ENCODE measurements around the gene STX11. TPM values are rescaled to one million over a fixed set of nuclear protein-coding genes. Genes with fewer than 3 reads are reported as not detected.

STX11 gene
- total RNA-seq, 2 experiments from 2014 or later, result 19.6 to 20.9 TPM

- Mint-ChIP-seq H3K9me3 (ENCODE audit: low read depth) (peaks cover 5% of the 10 kb centered on the region), H3K27me3 (peaks cover 10% of the 10 kb centered on the region), H3K4me3 (no peak overlapping the region), H3K27ac (no peak overlapping the region), H3K4me1 (peaks cover 42% of the 10 kb centered on the region), H3K36me3 (ENCODE audit: low read depth) (peaks cover 2% of the 10 kb centered on the region)
- ChIA-PET CTCF (no interaction called here), POLR2A (no interaction called here)
- no peak for DNase-seq
- ATAC-seq, result no peak
- intact Hi-C loops (cut with DNase I, micrococcal nuclease), result loop anchor here in 1 of 2 experiments (10.0 kb wide), 2 partner anchors 1521 to 1751 kb away; partner anchors contain the start of genes EPM2A and SHPRH
These were observed 63.7 kb downstream of the STX11 start for GRCh38 chr6:144214029-144214428.

- peaks cover 5% of the 10 kb centered on the region for H3K9me3 Mint-ChIP-seq (ENCODE audit: low read depth)
These were observed 64.5 kb downstream of the STX11 start for GRCh38 chr6:144214622-144215401.

GRCh38 chr6:144215402-144215931 is 65.2 kb downstream of the STX11 start:
- Mint-ChIP-seq H3K27me3 (peaks cover 3% of the 10 kb centered on the region), H3K4me3 (peak overlapping the region; percentile 81), H3K9me3 (ENCODE audit: low read depth) (peaks cover 5% of the 10 kb centered on the region), H3K4me1 (peaks cover 42% of the 10 kb centered on the region), H3K36me3 (ENCODE audit: low read depth) (peaks cover 2% of the 10 kb centered on the region), H3K27ac (peak overlapping the region; percentile 99)
- POLR2A ChIA-PET, result interaction anchor here (1.5 kb wide), 1 partner anchor 84 kb away, joined by 4 read pairs; no protein-coding TSS in a partner anchor
- DNase-seq, result peak; percentile 41
- no peak for ATAC-seq
- CTCF ChIA-PET, result interaction anchor here (0.7 to 1.7 kb wide), 4 partner anchors 111 to 266 kb away, joined by 3 to 5 read pairs (median 4); no protein-coding TSS in a partner anchor
- intact Hi-C loops (cut with DNase I, micrococcal nuclease), result loop anchor here (5.0 to 10.0 kb wide), 6 partner anchors 127 to 1749 kb away; partner anchors contain the start of genes EPM2A (in 1 of the 2) and SHPRH (in 1 of the 2)

More at GRCh38 chr6:144214622-144215401, 64.5 kb downstream of the STX11 start:
- DNase-seq, result no peak
- Mint-ChIP-seq H3K27ac (peak overlapping the region; percentile 99), H3K27me3 (peaks cover 7% of the 10 kb centered on the region), H3K36me3 (ENCODE audit: low read depth) (peaks cover 2% of the 10 kb centered on the region), H3K4me1 (peaks cover 42% of the 10 kb centered on the region), H3K4me3 (peak overlapping the region; percentile 81)
- ChIA-PET CTCF (interaction anchor here (0.7 to 0.9 kb wide), 2 partner anchors 110 to 202 kb away, joined by 3 read pairs; no protein-coding TSS in a partner anchor), POLR2A (no interaction called here)
- no peak for ATAC-seq
- intact Hi-C loops (cut with DNase I, micrococcal nuclease), result loop anchor here (5.0 to 10.0 kb wide), 6 partner anchors 127 to 1750 kb away; partner anchors contain the start of genes EPM2A (in 1 of the 2) and SHPRH (in 1 of the 2)

GRCh38 chr6:144215932-144216667 is 65.8 kb downstream of the STX11 start:
- Mint-ChIP-seq H3K27ac (peak overlapping the region; percentile 99), H3K9me3 (ENCODE audit: low read depth) (peaks cover 5% of the 10 kb centered on the region), H3K36me3 (ENCODE audit: low read depth) (peaks cover 2% of the 10 kb centered on the region), H3K27me3 (peaks cover 2% of the 10 kb centered on the region), H3K4me3 (peak overlapping the region; percentile 81), H3K4me1 (peaks cover 41% of the 10 kb centered on the region)
- CTCF ChIA-PET, result interaction anchor here (0.6 to 3.9 kb wide), 13 partner anchors 8 to 279 kb away, joined by 3 to 23 read pairs (median 4); partner anchors contain the start of gene SF3B5
- intact Hi-C loops (cut with DNase I, micrococcal nuclease), result loop anchor here (1.0 to 10.0 kb wide), 16 partner anchors 32 to 1749 kb away; partner anchors contain the start of genes SF3B5 (in 2 of the 2), ADAT2 (in 1 of the 2), EPM2A (in 1 of the 2) and LTV1 (in 1 of the 2)
- POLR2A ChIA-PET, result interaction anchor here (1.2 to 1.5 kb wide), 2 partner anchors 85 to 120 kb away, joined by 4 to 6 read pairs; partner anchors contain the start of gene SF3B5
- ATAC-seq, result peak; percentile 90
- peak; percentile 95 for DNase-seq

- H3K4me3 Mint-ChIP-seq, result peak overlapping the region; percentile 81
- DNase-seq, result peak; percentile 85
- peaks cover 2% of the 10 kb centered on the region for H3K27me3 Mint-ChIP-seq
- peak overlapping the region; percentile 99 for H3K27ac Mint-ChIP-seq
- peaks cover 5% of the 10 kb centered on the region for H3K9me3 Mint-ChIP-seq (ENCODE audit: low read depth)
- peak; percentile 65 for ATAC-seq
- H3K36me3 Mint-ChIP-seq (ENCODE audit: low read depth), result peaks cover 2% of the 10 kb centered on the region
- ChIA-PET CTCF (interaction anchor here (0.6 to 3.9 kb wide), 15 partner anchors 8 to 297 kb away, joined by 3 to 23 read pairs (median 4); partner anchors contain the start of gene SF3B5), POLR2A (interaction anchor here (0.6 to 1.5 kb wide), 4 partner anchors 33 to 133 kb away, joined by 4 to 6 read pairs (median 5); partner anchors contain the start of gene SF3B5)
- intact Hi-C loops (cut with DNase I, micrococcal nuclease), result loop anchor here (1.0 to 10.0 kb wide), 16 partner anchors 32 to 1748 kb away; partner anchors contain the start of genes SF3B5 (in 2 of the 2), ADAT2 (in 1 of the 2), EPM2A (in 1 of the 2) and LTV1 (in 1 of the 2)
- H3K4me1 Mint-ChIP-seq, result peaks cover 34% of the 10 kb centered on the region
These were observed 66.4 kb downstream of the STX11 start for GRCh38 chr6:144216668-144217218.

GRCh38 chr6:144217264-144217663 is 66.9 kb downstream of the STX11 start:
- H3K27ac Mint-ChIP-seq, result no peak overlapping the region
- H3K9me3 Mint-ChIP-seq (ENCODE audit: low read depth), result peaks cover 5% of the 10 kb centered on the region
- ChIA-PET POLR2A (interaction anchor here (0.6 to 1.2 kb wide), 3 partner anchors 34 to 132 kb away, joined by 4 to 6 read pairs (median 6); partner anchors contain the start of gene SF3B5), CTCF (interaction anchor here (0.6 to 3.9 kb wide), 16 partner anchors 10 to 681 kb away, joined by 3 to 23 read pairs (median 5); partner anchors contain the start of gene SF3B5)
- DNase-seq (no peak), ATAC-seq (no peak)
- peaks cover 34% of the 10 kb centered on the region for H3K4me1 Mint-ChIP-seq
- peaks cover 2% of the 10 kb centered on the region for H3K27me3 Mint-ChIP-seq
- peaks cover 2% of the 10 kb centered on the region for H3K36me3 Mint-ChIP-seq (ENCODE audit: low read depth)
- intact Hi-C loops (cut with DNase I, micrococcal nuclease), result loop anchor here (2.0 to 10.0 kb wide), 7 partner anchors 125 to 1748 kb away; partner anchors contain the start of genes EPM2A (in 1 of the 2), LTV1 (in 1 of the 2) and SHPRH (in 1 of the 2)
- H3K4me3 Mint-ChIP-seq, result peak overlapping the region; percentile 81

GRCh38 chr6:144217797-144218196 is 67.5 kb downstream of the STX11 start:
- DNase-seq, result no peak
- Mint-ChIP-seq H3K4me1 (peaks cover 34% of the 10 kb centered on the region), H3K4me3 (no peak overlapping the region), H3K27ac (no peak overlapping the region), H3K36me3 (ENCODE audit: low read depth) (peaks cover 2% of the 10 kb centered on the region), H3K9me3 (ENCODE audit: low read depth) (peaks cover 5% of the 10 kb centered on the region), H3K27me3 (peaks cover 2% of the 10 kb centered on the region)
- CTCF ChIA-PET, result interaction anchor here (0.6 to 3.9 kb wide), 19 partner anchors 10 to 682 kb away, joined by 3 to 37 read pairs (median 4); partner anchors contain the start of gene SF3B5
- intact Hi-C loops (cut with DNase I, micrococcal nuclease), result loop anchor here (2.0 to 10.0 kb wide), 7 partner anchors 125 to 1747 kb away; partner anchors contain the start of genes EPM2A (in 1 of the 2), LTV1 (in 1 of the 2) and SHPRH (in 1 of the 2)
- POLR2A ChIA-PET, result no interaction called here
- no peak for ATAC-seq

GRCh38 chr6:144219056-144219685 is 68.9 kb downstream of the STX11 start:
- H3K9me3 Mint-ChIP-seq (ENCODE audit: low read depth), result peaks cover 1% of the 10 kb centered on the region
- H3K36me3 Mint-ChIP-seq (ENCODE audit: low read depth), result peaks cover 2% of the 10 kb centered on the region
- ChIA-PET POLR2A (no interaction called here), CTCF (interaction anchor here (0.7 to 3.9 kb wide), 29 partner anchors 9 to 373 kb away, joined by 3 to 37 read pairs (median 4); partner anchors contain the start of gene SF3B5)
- H3K27ac Mint-ChIP-seq, result no peak overlapping the region
- H3K4me3 Mint-ChIP-seq, result no peak overlapping the region
- peaks cover 34% of the 10 kb centered on the region for H3K4me1 Mint-ChIP-seq
- peaks cover 2% of the 10 kb centered on the region for H3K27me3 Mint-ChIP-seq
- ATAC-seq (no peak), DNase-seq (no peak)
- intact Hi-C loops (cut with DNase I, micrococcal nuclease), result loop anchor here (1.0 to 10.0 kb wide), 8 partner anchors 114 to 1746 kb away; partner anchors contain the start of genes EPM2A (in 1 of the 2) and SHPRH (in 1 of the 2)

- Mint-ChIP-seq H3K9me3 (ENCODE audit: low read depth) (no peaks in the 10 kb centered on the region), H3K27ac (no peak overlapping the region), H3K27me3 (peaks cover 2% of the 10 kb centered on the region), H3K4me1 (peaks cover 30% of the 10 kb centered on the region), H3K36me3 (ENCODE audit: low read depth) (peaks cover 2% of the 10 kb centered on the region), H3K4me3 (no peak overlapping the region)
- DNase-seq, result no peak
- ATAC-seq, result no peak
- intact Hi-C loops (cut with DNase I, micrococcal nuclease), result no loop called here
- ChIA-PET CTCF (interaction anchor here (1.0 to 3.7 kb wide), 11 partner anchors 8 to 287 kb away, joined by 3 to 23 read pairs (median 8); no protein-coding TSS in a partner anchor), POLR2A (no interaction called here)
These were observed 69.9 kb downstream of the STX11 start for GRCh38 chr6:144220031-144220790.

Measured in activated CD4-positive, alpha-beta T cell treated with anti-CD3 and anti-CD28 coated beads for 36 hours (primary cell).